D721Med (cell line): Measurements from ENCODE around the gene MDK.

ENCODE experiments used
- DNase-seq: peaks from one replicate; pipeline ENCODE4 v3.0.0; 2011; ENCODE audit warnings: low spot score; ENCODE audit not compliant: insufficient read length
- FAIRE-seq: peaks from 2 replicates; lab custom pipeline; 2011; peaks lifted over from hg19 to GRCh38; lab: Jason Lieb, UNC
- CTCF ChIP-seq: IDR thresholded peaks from 2 replicates; pipeline ENCODE4 v1.5.1; 2012; ENCODE audit warnings: mild to moderate bottlenecking, control low read depth; ENCODE audit not compliant: insufficient read depth; ENCODE audit errors: missing control alignments

MDK gene

GRCh38 chr11:46342239-46342638, 39.2 kb upstream of the MDK start:
- DNase-seq (no peak), FAIRE-seq (no peak)
- TF ChIP-seq CTCF = no peak

GRCh38 chr11:46343520-46343919, 37.9 kb upstream of the MDK start:
- no peak for TF ChIP-seq CTCF
- FAIRE-seq = no peak
- no peak for DNase-seq

GRCh38 chr11:46345131-46345597, 36.3 kb upstream of the MDK start:
- no peak for TF ChIP-seq CTCF
- FAIRE-seq (no peak), DNase-seq (no peak)

DNA sequence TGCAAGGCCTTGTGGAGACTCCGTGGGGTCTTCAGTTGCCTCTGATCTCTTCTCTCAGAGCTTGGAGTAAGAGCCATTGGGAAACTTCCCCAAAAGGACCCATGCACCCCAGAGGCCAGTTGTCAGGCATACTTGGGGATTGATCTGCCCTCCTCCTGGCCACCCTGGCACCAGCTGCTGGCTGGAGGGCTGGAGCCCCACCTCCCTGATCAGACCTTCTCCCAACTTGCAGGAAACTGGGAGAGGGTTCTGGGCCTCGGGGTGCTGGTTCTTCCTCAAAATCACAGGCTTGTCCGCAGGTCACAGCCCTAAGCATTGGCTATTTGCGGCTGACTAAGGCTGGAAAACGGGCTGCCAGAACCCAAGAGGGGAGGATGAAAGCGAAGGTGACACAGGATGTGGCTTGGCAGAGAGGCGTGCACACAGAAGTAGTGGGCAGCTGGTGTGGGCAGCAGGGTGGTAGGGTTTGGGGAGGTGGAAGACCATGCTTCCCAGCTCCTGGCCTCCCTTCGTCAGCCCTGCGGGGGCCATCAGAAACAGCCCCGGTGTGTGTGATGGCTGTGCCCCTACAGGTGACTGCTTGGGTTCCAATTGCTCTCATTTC, 35.5 kb upstream of the MDK start:
- no peak for DNase-seq
- FAIRE-seq = no peak
- no peak for TF ChIP-seq CTCF

GRCh38 chr11:46346886-46347636, 34.4 kb upstream of the MDK start, which contains the start of gene DGKZ:
TSS of gene DGKZ (plus strand) at chr11:46347463. CDS start at chr11:46347660, 197 bp downstream.
- DNase-seq (peak; percentile 76), FAIRE-seq (no peak)
- peak; percentile 64 for TF ChIP-seq CTCF

- FAIRE-seq (no peak), DNase-seq (no peak)
- TF ChIP-seq CTCF = no peak
These were observed 33.7 kb upstream of the MDK start for GRCh38 chr11:46347637-46348311.
